HG02588 (cell line): ENCODE measurements around the gene FAM168A.

Source experiments
- ATAC-seq: cut with Tn5 transposase; IDR thresholded peaks from one replicate; pipeline ENCODE4 v1.9.1; 2021; ENCODE audit warnings: mild to moderate bottlenecking, moderate library complexity; ENCODE audit not compliant: unreplicated experiment

FAM168A gene

DNA sequence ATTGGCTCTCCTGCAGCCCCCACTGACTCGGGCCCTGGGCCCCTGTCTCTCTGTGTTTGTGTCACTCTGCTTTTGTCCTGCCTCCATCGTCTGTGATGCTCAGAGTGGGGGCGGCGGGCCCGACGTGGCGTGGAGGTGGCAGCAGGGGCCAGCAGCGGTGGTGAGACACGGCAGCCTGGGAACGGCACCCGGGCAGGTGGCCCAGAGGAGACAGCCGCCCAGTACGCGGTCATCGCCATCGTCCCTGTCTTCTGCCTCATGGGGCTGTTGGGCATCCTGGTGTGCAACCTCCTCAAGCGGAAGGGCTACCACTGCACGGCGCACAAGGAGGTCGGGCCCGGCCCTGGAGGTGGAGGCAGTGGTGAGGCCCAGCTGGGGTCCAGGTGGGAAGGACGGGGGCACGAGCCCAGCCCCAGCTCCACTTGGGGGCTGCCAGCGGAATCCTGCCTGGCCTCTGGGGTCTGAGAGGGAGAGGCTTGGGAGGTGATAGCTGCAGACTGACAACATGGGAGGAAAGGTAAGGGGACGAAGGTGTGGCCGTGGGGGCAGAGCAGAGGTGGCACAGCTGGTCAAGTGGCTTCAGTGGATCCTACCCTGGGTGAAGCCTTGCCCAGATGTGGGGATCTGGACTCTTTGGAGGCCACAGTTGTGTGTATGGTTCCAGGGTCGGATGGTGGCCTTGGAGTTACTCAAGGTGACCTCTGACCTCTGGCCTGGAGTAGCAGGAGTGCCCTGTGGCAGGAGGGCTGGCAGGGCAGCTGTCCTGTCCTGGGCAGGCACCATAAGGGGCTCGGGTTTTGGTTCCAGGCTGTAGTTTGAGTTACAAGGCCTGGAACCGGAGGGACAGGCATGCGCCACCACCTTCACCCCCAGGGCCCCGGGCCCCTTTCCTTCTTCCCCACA, 205.6 kb downstream of the FAM168A start:
- no peak for ATAC-seq

DNA sequence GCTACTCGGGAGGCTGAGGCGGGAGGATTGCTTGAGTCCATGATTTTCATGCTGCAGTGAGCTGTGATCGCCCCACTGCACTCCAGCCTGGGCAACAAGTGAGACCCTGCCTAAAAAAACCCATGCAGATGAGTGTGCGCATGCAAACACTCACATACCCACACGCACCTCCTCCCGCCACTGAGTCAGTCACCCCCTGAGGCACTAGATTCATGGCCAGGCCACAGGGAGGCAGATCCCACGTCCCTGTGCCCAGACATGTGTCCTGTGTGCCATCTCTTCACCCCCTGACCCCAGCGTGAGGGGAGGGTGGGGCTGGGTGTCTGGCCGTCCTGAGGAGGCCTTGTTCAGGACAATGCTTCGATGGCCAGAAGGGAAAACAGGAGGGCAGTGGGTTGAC, 206.2 kb downstream of the FAM168A start:
- no peak for ATAC-seq

DNA sequence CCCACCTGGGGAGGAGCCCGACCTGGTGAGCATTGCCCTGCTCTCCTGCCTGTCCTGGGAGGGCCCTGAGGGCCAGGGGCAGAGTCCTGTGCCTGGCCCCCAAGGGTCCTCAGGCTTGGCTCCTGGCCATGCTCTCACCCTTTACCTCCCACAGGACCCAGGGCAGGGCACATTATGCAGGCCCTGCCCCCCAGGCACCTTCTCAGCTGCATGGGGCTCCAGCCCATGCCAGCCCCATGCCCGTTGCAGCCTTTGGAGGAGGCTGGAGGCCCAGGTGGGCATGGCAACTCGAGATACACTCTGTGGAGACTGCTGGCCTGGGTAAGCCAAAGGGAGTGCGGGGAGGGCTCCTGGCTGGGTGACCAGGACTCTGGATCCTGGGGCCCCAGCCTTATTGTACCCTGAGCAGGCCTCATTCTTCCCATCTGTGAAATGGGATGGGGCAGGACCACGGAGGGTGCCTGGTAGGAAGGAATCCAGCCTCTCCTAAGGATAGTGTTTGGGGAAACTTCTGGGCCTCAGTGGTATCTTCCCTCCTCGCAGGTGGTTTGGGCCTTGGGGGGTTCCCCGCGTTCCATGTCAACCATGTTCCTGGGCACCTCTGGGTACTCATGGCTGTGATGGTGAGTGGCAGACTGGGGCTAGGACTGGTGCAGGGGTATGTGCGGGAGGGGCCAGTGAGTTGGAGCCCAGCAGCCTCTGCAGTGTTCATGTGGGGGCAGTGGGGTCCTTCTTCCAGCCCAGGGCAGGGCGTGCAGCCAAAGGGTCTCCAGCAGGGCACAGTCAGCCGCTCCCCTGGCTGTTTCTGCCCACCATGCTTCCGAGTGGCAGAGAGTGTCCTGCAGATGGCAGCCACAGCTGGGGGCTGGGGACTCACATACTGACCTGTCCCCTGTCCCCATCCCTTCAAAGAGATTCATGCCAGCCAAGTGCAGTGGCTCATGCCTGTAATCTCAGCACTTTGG, 207.0 kb downstream of the FAM168A start:
- ATAC-seq, result no peak

DNA sequence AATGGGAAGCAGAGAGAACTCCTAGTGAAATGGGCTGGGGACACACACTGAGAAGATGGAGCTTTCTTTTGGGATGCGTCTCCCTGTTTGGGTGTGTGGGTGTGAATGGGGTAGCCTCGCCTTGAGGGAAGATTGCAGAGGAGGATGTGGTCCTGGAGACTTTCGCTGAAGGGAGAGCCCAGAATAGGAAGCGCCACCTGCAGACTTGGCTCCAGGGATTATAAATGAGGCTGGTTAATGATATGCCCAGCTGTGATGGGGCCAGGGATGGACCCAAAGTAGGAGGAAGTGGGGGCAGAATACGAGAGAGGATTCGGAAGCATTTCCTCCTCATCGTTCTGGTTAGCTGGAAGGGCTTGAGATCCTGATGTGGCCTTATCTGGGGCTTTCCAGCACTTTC, 208.0 kb downstream of the FAM168A start:
- no peak for ATAC-seq

DNA sequence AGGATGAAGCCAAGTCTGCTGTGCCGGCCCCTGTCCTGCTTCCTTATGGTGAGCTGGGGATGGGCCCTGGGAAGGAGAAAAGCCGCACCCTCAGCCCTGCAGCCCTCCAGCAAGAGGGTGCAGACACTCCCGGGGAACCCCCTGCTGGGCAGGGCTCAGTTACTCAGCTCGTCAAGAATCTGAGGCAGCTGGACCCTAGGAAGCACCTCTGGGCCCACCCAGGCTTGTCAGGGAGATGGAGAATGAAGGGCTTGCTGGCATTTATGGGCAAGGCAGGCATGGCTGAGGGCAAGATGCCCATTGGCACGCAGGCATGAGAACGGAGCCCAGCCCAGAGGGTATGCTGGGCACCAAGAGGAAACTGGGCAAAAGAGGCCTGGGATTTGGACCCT, 208.8 kb downstream of the FAM168A start:
- ATAC-seq, result no peak

DNA sequence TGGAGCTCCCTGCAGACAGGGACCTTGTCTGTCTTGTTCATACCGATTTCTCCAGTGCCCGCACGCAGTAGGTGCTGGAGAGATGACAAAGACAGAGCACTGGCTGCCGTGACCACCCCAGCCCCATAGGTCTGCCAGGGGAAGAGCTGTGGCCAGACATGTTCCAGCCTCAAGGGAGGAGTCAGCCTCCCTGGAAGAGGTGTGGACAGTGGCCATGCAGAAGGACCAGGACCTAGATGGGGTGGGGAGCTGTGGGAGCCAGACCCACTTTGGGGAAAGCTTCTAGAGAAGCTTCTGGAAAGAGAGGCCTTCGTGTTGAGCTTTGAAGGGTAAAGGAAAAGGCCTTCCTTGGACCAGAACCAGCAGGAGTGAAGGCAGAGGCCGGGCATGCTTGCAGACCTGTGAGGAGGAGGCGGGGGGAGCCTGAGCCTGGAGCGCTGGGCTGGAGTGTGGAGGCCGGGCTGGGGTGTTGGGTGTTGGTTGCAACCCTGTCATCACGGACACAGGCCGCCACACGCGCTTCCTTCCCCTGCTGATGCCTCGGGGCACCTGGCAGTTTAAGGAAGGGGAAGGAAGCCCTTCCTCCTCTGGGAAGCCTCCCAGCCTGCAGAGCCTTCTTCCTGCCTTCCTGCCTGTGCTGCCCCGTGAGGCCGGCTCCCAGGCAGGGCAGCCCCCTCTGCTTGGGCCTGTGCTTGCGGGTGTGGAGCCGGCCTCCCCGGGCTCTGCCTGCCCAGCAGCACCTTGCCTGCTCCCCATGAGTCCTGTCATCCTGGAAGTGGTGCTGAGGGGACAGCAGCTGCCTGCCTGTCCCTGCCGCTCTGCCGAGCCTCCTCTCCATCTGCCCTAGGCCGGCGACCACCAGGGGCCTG, 209.4 kb downstream of the FAM168A start:
- ATAC-seq, result no peak

DNA sequence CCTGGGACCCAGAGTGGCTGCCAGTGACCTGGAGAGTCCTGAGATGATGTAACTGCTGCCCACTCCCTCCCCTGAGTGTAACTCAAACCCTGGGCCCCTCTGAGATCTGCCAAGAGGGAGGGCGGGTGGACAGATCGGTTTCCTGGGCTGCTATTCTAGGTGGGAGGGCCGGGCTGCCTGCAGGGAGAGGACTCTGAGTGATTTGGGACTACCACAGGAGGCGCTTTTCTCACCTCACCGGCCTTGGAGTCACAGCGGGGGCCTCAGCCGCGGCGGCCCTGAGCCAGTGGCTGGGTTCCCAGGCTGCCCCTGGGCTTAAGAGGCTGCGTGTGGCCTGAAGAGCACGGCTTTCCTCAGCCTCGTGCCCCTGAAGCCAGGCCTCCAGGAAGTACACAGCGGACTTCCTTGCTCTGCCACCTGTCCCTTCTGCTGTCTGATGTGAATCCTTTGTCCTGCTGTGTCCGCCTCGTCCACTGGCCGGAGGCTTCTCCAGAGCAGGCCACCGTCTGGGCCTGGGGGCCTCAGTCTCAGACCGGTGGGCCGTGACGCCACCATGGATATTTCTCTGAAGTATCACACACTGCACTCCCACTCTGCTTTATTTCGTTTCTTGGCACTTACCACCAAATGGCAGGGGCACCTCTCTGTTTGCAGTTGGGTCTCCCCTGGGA, 210.2 kb downstream of the FAM168A start:
- no peak for ATAC-seq

DNA sequence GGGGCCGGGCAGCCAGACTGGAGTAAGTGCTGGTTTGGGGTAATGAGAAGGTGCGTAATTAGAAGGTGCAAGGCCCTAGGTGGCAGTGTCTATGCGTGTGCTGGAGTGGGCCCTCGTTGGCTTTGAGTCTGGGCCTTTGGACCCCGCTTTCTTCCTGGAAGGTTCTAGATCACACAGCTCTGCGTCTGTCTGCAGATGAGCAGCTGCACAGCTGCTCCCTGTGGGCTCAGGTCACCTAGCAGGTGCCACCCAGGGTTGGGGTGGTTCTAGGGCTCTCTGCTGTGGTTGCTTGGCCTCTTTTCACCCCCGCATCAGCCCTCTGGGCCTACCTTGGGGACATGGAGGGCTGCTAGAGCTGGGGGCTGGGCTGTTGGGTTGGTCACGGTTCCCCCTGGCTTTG, 211.4 kb downstream of the FAM168A start:
- ATAC-seq, result no peak

DNA sequence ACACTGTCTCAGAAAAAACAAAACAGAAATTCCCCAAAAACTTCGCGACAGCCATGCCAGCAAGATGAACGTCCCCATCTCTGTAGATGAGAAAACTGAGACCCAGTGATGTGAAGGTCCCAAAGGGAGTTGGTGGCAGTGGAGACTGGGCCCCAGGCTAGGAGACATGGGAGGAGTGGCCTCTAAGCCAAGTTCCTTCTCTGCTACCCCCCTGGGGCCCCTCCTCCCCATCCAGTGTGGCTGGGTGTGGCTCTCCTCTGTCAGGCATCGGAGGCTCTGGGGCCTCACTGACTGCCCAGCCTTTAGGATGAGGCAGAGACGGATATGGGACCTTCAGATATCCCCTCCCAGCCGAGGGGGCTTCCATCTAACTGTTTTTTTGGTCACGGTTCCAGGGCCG, 211.9 kb downstream of the FAM168A start:
- ATAC-seq, result no peak

DNA sequence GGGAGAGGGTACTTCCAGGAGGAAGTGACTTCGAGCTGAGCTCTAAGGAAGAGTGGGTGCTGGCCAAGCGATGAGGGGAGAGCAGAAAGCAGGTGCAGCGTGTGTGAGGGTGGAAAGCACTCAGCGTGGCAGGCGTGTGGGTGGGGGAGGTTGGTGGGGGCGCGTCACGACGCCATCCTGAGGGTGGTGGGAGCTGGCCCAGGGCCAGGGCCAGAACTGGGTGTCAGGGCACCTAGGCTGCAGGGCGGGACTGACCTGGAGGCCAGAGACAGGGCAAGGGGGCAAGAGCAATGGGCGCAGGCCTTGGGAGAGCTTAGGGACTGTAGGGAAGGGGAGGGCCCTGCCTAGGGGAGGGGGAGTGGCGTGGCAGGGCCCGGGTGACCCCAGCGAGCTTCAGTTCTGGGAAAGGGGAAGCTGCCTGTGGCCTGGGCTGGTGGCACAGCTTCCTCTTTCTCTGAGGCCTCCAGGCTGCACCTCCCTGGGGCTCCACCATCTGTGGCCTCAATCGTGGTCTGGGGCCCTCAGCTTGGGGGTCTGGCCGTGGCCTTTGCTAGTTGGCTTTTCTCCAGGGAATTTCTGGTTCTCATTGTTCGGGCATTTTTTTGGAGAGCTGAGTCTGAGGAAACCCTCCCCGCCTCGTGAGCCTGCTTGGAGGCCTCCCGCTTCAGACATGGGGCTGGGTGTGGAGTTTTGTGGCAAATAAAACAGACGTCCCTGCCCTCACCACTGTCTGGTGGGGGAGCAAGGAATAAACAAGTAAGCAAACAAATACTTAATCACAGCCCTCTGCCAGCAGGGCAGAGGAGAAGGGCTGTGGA, 212.8 kb downstream of the FAM168A start:
- ATAC-seq, result peak; percentile 41

DNA sequence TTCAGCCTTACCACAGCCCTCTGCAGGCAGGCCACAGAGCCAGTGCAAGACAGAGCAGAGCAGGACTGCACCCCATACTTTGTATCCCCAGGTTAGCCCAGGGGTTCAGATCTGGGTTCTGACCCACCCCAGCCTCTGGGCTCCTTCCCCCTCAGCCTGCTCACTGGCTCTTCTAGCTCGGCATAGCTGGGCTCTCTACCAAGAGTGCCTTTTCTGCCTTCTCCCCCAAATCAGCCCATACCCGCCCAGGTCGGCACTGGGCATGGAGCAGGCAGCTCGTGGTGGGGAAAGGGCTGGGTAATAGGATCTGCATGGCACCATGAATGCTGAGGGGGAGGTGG, 213.4 kb downstream of the FAM168A start:
- no peak for ATAC-seq

DNA sequence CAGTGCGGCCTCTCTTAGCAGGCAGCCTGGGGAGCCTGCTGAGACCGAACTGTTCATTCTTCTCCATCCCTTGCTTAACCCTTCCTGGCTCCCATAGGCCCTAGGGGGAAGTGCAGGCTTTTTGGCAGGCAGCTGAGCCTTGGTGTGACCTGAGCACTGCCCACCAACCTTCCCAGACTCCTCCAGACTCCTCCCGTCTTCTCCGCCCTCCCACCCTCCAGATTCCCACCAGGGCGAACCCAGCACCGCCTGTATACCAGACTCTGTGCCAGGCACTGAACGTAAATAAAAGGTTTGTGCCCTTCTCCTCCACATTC, 213.8 kb downstream of the FAM168A start:
- ATAC-seq, result no peak

DNA sequence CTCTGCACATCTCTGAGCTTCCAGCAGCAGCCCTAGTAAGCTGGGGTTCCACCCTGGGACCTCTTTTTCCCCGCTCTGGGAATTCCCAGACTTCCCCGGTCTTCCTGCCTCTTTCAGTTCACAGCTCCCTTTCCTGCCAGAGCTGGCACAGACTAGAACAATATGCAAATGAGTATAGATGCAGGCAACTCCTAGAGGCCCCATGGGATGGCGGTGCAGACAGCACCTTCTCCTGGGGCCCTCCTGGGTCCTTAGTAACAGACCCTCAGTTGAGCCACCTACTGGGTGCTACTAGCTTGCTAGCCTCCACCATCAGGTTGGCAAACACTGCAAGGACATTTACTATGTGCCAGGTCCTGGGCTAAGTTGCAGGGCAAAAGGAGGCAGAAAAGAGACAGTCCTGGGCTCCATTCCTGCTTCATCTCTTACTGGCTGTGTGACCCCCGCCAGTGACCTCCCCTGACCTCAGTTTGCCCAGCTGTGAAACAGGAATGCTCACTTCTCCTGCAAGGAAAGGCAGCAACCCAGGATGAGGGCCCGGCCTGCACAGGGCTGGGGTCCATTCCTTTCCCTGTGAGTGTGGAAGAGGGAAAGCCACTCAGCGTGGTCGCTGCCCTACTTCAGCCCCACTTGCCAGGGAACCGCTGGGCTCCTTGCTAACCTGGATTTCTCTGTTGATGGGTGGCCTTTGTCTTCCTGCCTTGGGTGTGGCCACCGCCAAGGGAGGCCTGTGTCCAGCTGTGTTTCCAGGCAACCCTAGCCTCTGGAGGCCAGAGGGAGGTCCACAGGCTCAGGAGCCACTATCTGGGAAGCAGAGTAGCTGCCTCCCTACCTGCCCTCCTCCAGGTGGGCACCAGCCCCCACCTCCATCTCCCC, 214.4 kb downstream of the FAM168A start:
- ATAC-seq, result no peak

DNA sequence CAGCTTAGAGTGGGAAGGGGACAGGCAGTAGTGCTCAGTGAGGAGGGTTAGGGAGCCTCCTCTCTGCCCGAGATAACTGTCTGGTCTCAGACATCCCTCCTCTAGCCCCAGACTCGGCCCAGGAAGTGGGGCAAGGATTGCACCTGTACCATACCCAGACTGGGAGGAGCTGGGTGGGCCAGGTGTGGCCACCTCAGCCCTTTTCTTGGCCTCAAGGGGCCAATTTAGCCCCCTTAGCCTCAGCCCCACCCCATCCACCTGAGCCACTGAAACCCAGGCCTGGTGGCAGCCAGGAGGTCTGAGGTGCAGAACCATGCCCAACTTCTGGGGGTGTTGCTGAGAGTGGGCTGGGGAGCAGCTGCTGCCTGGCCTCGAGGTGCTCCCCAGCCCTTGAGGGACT, 215.2 kb downstream of the FAM168A start:
- no peak for ATAC-seq

DNA sequence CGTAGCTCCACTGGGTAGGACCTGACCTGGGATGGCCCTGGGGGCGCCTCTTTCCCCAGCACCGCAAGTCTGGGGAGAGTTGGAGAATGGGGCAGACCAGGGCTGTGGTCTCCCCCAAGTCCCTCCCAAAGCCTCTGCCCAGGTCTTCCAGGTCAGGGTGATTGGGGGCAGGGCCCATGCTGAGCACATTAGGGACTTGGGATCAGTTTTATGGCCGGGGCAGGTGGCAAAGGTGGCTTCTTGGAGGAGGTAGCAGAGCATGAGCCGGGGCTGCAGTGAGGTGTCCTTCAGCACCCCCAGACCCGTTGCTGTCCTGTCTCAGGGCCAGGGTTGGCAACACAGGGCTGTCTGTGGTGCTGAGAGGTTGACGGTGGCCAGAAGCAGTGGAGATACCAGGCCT, 215.7 kb downstream of the FAM168A start:
- ATAC-seq, result no peak

DNA sequence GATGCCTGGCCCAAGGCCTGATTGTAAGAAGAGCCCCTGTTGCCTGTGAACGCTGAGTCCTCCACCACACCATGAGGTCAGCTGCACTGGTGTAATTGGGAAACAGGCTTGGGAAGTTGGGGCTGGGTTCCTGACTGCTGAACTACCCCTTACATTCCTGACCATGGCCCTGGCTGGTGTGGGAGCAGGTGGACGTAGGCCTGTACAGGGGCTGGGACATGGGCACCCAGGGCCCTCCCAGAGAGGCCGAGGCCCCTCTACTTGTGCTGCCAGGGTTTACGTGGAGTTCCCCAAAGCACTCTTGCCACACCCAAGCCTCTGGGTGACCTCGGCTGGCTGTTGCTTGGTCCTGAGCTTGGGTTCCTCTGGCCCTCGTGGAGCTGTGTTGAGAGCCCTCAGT, 216.3 kb downstream of the FAM168A start:
- ATAC-seq, result no peak

DNA sequence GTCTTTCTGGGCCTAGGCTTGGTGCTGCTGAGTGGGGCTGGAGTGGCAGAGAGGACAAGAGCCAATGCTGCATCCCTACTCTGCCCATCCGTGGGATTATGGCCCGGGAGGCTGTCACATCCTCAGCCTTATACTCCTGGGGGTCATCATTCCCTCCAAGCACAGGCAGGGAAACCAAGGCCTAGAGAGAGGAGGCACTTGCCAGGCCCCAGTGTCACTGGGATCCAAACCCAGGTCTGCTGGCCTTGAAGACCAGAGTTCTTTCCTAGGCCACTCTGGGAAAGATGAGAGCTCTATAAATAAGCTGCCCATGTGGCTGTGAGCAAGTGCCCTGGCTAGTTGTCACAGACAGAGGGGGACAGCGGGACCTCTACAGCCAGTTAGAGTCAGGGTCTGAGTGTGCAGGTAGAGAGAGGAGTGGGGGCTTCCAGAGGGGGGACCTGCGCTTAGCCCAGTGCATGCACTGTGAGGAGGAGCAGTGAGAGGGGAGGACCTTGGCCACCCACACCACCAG, 217.0 kb downstream of the FAM168A start:
- ATAC-seq, result no peak

DNA sequence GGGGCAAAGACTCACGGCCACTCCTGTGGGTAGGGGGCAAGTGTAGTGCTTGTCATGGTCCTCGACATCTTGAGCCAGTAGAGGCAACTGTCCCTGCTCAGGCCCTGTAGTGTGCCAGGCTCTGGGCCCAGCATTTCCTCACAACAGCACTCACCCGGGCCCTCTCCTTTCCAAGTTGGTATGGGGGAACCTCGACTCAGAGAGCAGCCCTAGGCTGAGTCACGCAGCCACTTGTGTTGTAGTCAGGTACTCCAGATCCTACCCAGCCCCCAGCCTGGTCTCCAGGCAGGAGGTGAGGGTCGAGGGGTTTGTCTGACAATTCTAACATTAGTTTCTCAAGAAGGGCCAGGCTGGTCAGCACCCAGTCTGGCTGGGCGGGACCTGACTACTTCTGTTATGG, 217.6 kb downstream of the FAM168A start:
- no peak for ATAC-seq
